Stimulated activated CD8-positive, alpha-beta memory T cell treated with anti-CD3 and anti-CD28 coated beads, Interleukin-12 subunit alpha, Interleukin-12 subunit beta, amount 100 ng/mL, for 24 hours (primary cell): ENCODE data around the gene ABCB11.
"Not testable (repeated sequence)": the region's sequence is repeated elsewhere in the genome, so short reads cannot be mapped to it uniquely, and the experiment has no call there.

Experiments used
- DNase-seq: peaks from one replicate; pipeline ENCODE4 v3.0.0-alpha.2; 2020; ENCODE audit errors: extremely low read depth

The ABCB11 gene

GRCh38 chr2:169031202-169031601, at the start of gene ABCB11:
TSS of gene ABCB11 (minus strand) at chr2:169031324. CDS start at chr2:169018125, 13,199 bp downstream.
- no peak for DNase-seq

- no peak for DNase-seq
Measured at GRCh38 chr2:169080250-169081069, 49.3 kb upstream of the ABCB11 start.

- no peak for DNase-seq
Measured at GRCh38 chr2:169077674-169078240, 46.6 kb upstream of the ABCB11 start.

GRCh38 chr2:169073963-169074751, 43.0 kb upstream of the ABCB11 start:
- no peak for DNase-seq

- no peak for DNase-seq
Measured at GRCh38 chr2:169073211-169073962, 42.3 kb upstream of the ABCB11 start.

GRCh38 chr2:169072163-169072925, 41.2 kb upstream of the ABCB11 start:
- DNase-seq, result no peak

GRCh38 chr2:169071455-169071854, 40.3 kb upstream of the ABCB11 start:
- DNase-seq, result no peak

GRCh38 chr2:169069833-169070232, 38.7 kb upstream of the ABCB11 start:
- no peak for DNase-seq

- no peak for DNase-seq
Measured at GRCh38 chr2:169069341-169069740, 38.2 kb upstream of the ABCB11 start, which contains the start of gene DHRS9. TSS of gene DHRS9 (plus strand) at chr2:169069563. CDS start at chr2:169081582, 12,019 bp downstream.

GRCh38 chr2:169066897-169067296, 35.8 kb upstream of the ABCB11 start:
- DNase-seq, result no peak

GRCh38 chr2:169065864-169066517, 34.9 kb upstream of the ABCB11 start:
- DNase-seq, result no peak

- no peak for DNase-seq
Measured at GRCh38 chr2:169065422-169065821, 34.3 kb upstream of the ABCB11 start.

GRCh38 chr2:169064199-169064598, 33.1 kb upstream of the ABCB11 start:
- DNase-seq, result not testable (repeated sequence)

- DNase-seq, result not testable (repeated sequence)
Measured at GRCh38 chr2:169054575-169054974, 23.5 kb upstream of the ABCB11 start.

- DNase-seq, result no peak
Measured at GRCh38 chr2:169050476-169051240, 19.5 kb upstream of the ABCB11 start.

- no peak for DNase-seq
Measured at GRCh38 chr2:169049142-169049541, 18.0 kb upstream of the ABCB11 start.

- no peak for DNase-seq
Measured at GRCh38 chr2:169047256-169048250, 16.4 kb upstream of the ABCB11 start.

GRCh38 chr2:169046440-169047151, 15.5 kb upstream of the ABCB11 start:
- DNase-seq, result no peak
